A549 (cell line): ENCODE measurements around the gene KPNA5.

Experiments
- CBX2 ChIP-seq: fragments of 200-600 bp; sonication (generic); IDR thresholded peaks from 2 replicates; pipeline ENCODE4 v1.6.1; 2016; ENCODE audit warnings: low read depth, mild to moderate bottlenecking, borderline replicate concordance
- CHD4 ChIP-seq: fragments of 200-600 bp; sonication (generic); IDR thresholded peaks from 2 replicates; pipeline ENCODE4 v1.6.1; 2016; ENCODE audit warnings: antibody characterized with exemption, mild to moderate bottlenecking, borderline replicate concordance
- CTCF ChIP-seq: fragments of >200 bp; sonication (Bioruptor Twin); formaldehyde crosslinking; IDR thresholded peaks from 3 replicates; pipeline ENCODE4 v1.5.1; 2016
- HEYL ChIP-seq: fragments of 250-450 bp; sonication (Bioruptor Pico); IDR thresholded peaks from 2 replicates; pipeline ENCODE4 v1.8.0; 2021; ENCODE audit warnings: mild to moderate bottlenecking, moderate library complexity
- MYC ChIP-seq: IDR thresholded peaks from 2 replicates; pipeline ENCODE4 v1.6.1; 2012; ENCODE audit warnings: mild to moderate bottlenecking, inconsistent platforms, low read length, improper control_type of control experiment, borderline replicate concordance
- NFE2L2 ChIP-seq: fragments of 150-350 bp; conservative IDR thresholded peaks from 2 replicates; pipeline ENCODE4 v1.6.1; 2014; ENCODE audit warnings: low read length
- RAD21 ChIP-seq, 2 experiments: fragments of >200 bp in 1 of 2; sonication (Bioruptor Twin) in 1 of 2; formaldehyde crosslinking in 1 of 2; IDR thresholded peaks in 1 of 2; conservative IDR thresholded peaks in 1 of 2; 2 replicates in 1 of 2; 3 replicates in 1 of 2; pipeline ENCODE4 v1.6.1; 2012 to 2018; ENCODE audit warnings: inconsistent platforms in 1 of 2
- TF ChIP-seq, protein P1 (sequence below): fragments of 150-350 bp; IDR thresholded peaks from 2 replicates; pipeline ENCODE4 v1.6.1; 2014; ENCODE audit warnings: low read depth, mild to moderate bottlenecking, low read length

DNA sequence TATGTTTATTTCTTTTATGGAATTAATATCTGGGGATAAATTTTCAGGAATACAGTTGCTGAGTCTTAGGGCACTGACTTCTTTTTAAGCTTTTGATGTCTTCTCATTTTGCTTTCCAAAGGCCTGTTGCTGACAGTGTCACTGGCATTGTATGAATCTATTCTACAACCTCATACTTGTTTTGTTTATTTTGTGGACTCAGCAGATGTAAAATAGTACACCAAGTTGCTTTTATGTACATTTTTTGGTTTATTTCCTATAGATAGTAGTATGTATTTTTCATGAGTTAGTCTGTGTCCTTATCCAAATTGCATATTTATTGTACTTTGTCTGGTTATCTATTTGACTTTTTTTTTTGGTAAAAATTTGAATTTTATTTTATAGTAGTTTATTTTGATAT lies 49.5 kb downstream of the KPNA5 start:
- no peak for TF ChIP-seq CBX2
- TF ChIP-seq CTCF, result no peak
- TF ChIP-seq RAD21 (conservative IDR thresholded peaks at IDR 0.05 in 1 of 2, IDR thresholded peaks at IDR 0.05 in 1 of 2), result no peak
- no peak for TF ChIP-seq HEYL (CRISPR knock-in tag)
- TF ChIP-seq, protein P1, sequence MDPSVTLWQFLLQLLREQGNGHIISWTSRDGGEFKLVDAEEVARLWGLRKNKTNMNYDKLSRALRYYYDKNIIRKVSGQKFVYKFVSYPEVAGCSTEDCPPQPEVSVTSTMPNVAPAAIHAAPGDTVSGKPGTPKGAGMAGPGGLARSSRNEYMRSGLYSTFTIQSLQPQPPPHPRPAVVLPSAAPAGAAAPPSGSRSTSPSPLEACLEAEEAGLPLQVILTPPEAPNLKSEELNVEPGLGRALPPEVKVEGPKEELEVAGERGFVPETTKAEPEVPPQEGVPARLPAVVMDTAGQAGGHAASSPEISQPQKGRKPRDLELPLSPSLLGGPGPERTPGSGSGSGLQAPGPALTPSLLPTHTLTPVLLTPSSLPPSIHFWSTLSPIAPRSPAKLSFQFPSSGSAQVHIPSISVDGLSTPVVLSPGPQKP, result no peak
- TF ChIP-seq CHD4, result no peak
- TF ChIP-seq MYC, result no peak
- TF ChIP-seq NFE2L2, result no peak
